Measurements from ENCODE around the gene RPS25.
A peak's percentile ranks its signal among the peaks of the same experiment; 100 is the strongest.
"Not testable (repeated sequence)": the region's sequence is repeated elsewhere in the genome, so short reads cannot be mapped to it uniquely, and the experiment has no call there.

RPS25 gene

DNA sequence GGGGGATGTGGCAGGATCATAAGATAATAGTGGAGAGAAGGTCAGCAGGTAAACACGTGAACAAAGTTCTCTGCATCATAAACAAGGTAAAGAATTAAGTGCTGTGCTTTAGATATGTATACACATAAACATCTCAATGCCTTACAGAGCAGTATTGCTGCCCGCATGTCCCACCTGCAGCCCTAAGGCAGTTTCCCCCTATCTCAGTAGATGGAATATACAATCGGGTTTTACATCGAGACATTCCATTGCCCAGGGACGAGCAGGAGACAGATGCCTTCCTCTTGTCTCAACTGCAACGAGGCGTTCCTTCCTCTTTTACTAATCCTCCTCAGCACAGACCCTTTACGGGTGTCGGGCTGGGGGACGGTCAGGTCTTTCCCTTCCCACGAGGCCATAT is 21.3 kb upstream of the RPS25 start:
- not testable (repeated sequence) for DNase-seq (ENCODE audit: low read depth)

GRCh38 chr11:119038884-119039283 is 20.7 kb upstream of the RPS25 start:
- DNase-seq (ENCODE audit: low read depth): no peak

- DNase-seq (ENCODE audit: low read depth): no peak
Measured at GRCh38 chr11:119034813-119035212, 16.7 kb upstream of the RPS25 start.

GRCh38 chr11:119033421-119033820 is 15.3 kb upstream of the RPS25 start:
- not testable (repeated sequence) for DNase-seq (ENCODE audit: low read depth)

DNA sequence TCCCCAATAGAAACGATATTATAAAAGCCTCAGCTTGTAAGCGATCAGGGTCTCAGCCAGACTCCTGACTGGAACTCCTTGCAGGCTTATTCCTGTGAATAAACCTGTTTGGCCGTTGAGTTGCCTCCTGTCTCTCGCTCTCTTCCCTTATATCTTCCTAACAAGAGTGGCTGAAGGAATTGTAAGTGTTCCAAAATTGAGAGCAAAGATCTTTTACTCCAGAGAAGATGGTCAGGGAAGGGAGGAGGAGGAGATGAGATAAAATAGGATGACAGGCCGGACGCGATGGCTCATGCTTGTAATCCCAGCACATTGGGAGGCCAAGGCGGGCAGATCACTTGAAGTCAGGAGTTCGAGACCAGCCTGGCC is 13.8 kb upstream of the RPS25 start:
- no peak for DNase-seq (ENCODE audit: low read depth)

GRCh38 chr11:119030329-119031047 is 12.3 kb upstream of the RPS25 start, which contains the start of gene SLC37A4:
TSS of gene SLC37A4 (minus strand) at chr11:119030877.
- peak; percentile 99 for DNase-seq (ENCODE audit: low read depth)

DNA sequence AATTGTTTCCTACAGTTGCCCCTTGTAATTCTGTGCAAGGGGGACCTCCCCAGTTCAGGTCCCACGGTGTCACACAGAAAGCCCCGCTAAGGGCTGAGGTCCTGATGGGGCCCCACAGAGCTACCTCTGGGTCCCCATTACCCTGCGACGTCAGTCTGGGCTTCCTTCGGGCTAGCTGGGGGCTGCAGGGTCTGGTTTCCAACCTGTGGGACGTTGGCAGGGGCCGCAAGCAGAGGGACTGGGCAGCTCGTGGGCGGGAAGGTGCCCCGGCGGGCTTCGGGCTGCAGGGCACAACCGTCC is 11.8 kb upstream of the RPS25 start:
- no peak for DNase-seq (ENCODE audit: low read depth)

GRCh38 chr11:119029340-119030028 is 11.3 kb upstream of the RPS25 start:
- no peak for DNase-seq (ENCODE audit: low read depth)

- no peak for DNase-seq (ENCODE audit: low read depth)
Measured at GRCh38 chr11:119029069-119029339, 10.9 kb upstream of the RPS25 start.

DNA sequence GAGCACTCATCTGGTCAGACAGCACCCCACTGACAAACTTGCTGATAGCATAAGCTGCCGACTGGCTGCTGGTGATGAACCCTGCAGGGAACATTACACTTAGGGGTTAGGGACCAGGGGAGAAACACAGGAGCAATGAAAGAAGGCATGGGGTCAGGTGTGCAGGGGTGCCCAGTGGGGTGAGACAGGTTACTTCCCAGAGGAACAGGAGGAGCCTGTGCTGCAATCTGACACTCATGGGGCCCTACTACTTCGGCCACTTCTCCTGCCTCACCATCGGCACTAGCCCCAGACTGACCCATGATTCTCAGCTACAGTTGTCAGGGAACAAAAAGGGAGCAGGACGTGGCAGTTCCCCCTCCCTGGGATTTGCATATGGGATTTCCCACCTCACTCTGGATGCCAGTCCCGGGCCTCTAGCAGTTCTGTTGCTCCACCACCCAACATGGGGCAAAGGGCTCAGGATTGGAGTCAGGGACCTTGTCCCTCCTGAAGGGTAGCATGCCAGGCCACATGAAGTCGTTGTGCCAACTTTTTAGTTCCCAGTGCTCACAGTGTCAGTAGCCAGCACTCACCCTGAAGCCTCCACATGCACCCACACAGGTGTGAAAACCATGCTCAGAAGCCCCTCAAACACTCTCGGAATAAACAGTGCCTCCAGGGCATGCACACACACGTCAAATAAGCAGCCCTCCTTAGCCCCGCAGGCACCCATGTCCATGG is 10.4 kb upstream of the RPS25 start:
- DNase-seq (ENCODE audit: low read depth): no peak

- DNase-seq (ENCODE audit: low read depth): no peak
Measured at GRCh38 chr11:119027561-119028345, 9.6 kb upstream of the RPS25 start.

DNA sequence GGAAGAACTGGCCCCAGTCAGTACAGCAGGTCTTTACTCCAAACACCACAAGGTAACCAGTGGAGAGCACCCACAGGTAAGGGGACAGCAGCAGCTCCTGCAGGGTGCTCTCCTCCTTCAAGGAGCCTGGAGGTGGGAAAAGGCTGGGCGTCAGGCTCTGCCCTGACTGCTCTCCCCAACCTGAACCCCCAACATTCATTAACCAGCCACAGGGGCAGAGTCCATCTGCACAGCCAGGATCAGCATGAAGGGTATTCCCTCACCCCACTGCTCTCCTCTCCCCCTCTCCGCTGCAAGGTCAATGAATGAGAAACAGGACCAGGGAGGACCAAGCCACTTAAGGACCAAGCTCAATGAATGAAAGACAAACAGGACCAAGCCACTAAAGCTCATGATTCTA is 8.8 kb upstream of the RPS25 start:
- DNase-seq (ENCODE audit: low read depth): no peak

- no peak for DNase-seq (ENCODE audit: low read depth)
Measured at GRCh38 chr11:119025978-119026766, 8.0 kb upstream of the RPS25 start.

DNA sequence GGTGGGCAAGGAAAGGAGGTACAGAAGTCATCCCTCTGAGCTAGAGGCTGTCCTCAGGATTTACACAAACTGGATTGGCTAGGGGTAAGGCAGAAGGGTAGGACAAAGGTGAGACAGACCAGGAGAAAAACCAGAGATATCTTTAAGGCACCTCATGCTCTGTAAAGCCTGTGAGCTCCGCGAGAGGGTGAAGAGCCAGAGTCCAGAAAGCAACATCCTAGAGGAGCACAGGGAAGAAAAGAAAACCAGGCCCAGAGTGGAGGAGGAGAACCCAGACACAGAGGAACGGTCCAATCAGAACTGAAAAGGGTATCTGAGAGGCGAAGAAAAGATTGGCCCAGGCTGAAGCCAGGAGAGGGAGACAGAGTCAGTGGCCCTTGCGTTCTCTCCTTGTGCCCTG is 7.4 kb upstream of the RPS25 start:
- DNase-seq (ENCODE audit: low read depth): no peak

DNA sequence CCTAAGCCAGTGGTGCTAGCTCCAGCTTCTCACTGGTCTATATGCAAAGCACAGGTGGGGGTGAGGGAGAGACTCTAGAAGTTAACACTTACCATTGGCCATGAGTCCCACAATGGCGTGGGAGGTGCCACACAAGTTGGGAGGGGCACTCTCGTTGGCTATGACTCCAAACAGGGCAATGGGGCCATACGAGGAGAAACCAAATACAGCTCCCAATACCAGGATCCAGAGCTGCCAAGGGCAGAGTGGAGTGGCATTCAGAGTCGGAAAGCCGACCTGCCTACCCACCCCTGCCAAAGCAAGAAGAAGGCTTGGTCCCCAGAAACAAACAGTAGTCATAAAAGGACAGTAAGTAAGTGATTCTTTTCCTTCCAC is 6.9 kb upstream of the RPS25 start:
- no peak for DNase-seq (ENCODE audit: low read depth)

DNA sequence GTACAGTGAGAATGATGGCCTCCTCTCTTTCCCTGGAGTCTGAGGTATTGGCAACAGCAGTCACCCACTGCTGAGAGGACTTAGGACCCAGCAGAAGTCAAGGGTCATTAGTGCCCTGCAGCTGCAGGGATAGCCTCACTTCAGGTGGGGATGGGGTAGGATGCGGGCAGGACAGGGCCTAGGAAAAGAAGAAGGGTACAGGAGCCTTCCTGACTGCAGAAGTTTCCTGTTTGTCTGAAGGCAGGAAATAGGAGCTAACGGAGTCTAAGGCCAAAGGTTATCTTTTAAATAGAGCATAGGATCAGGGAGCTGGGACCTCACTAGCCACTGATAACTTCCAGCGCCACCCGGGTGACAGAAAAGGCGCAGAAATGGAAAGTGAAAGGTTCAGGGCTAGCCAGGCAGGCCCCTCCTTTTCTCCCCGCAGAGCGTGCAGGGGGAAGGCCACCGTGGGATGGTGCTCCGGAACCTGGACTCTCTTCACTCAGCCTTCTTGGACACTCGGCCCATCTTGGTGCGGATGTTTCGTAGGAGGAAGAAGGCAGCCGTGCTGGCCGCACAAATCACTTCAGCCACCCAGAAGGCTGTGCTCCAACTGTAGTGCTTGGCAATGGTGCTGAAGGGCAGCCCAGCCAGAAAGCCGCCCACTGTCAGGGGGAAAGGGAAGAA is 6.4 kb upstream of the RPS25 start:
- no peak for DNase-seq (ENCODE audit: low read depth)

GRCh38 chr11:119023741-119024140 is 5.6 kb upstream of the RPS25 start:
- DNase-seq (ENCODE audit: low read depth): no peak

DNA sequence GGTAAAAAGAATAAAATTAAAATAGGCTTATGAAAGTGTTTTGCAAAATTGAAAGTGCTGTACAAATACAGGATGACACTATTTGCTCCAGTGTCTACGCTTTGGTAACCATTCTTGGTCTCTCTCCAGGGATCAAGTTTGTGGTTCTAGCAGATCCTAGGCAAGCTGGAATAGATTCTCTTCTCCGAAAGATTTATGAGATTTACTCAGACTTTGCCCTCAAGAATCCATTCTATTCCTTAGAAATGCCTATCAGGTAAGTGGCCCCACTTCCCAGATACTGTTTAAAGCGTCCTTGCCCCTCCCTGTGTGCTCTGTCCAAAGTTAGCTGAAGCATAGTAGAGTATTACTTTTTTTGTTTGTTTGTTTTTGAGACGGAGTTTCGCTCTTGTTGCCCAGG is 3.5 kb upstream of the RPS25 start:
- DNase-seq (ENCODE audit: low read depth): no peak

GRCh38 chr11:119019996-119020395 is 1.9 kb upstream of the RPS25 start:
- no peak for DNase-seq (ENCODE audit: low read depth)

DNA sequence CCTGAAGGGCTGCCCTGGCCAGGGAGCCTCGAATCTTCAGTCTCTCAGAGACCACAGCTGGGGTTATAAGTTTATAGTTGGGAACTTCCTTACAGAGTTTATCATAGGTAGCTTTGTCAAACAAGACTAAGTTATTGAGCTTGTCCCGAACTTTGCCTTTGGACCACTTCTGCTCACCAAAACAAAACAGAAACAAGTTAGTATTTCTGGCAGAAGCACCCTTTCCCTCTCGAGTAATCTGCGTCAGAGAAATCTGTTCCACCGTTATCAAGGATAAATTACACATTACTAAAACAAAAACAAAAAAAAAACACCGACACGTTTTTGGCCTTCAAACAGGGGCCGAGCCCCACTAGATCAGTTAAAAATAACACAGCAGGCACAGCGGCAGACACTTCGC is 766 bp downstream of the RPS25 start:
- DNase-seq (ENCODE audit: low read depth): not testable (repeated sequence)

DNA sequence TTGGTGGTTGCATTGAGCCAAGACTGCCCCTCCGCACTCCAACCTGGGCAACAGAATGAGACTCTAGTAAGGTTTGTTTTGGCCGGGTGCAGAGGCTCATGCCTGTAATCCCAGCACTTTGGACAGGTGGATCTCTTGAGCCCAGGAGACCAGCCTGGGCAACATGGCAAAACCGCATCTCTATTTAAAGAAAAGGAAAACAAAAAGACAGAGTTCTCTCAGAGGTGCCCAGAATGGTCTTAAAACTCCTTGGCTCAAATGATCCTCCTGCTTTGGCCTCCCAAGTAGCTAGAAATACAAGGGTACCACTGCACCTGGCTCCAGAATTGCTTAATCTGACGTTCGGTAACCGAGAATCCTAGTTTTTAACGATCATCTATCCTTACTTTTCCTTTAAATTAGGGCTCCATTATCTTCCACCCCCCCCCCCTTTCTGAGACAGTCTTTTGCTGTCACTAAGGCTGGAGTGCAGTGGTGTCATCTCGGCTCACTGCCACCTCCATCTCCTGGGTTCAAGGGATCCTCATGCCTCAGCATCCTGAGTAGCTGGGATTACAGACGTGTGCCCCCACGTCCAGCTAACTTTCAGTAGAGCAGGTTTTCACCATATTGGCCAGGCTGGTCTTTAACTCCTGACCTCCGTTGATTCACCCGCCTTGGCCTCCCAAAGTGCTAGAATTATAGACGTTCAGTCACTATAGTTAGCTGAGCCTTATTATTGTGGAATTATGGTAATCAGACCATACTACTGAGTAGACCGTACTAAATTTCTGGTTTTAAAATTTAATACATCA is 1.7 kb downstream of the RPS25 start:
- DNase-seq (ENCODE audit: low read depth): no peak

Measured in stimulated activated CD8-positive, alpha-beta memory T cell treated with anti-CD3 and anti-CD28 coated beads, Interleukin-4, amount 100 ng/mL, for 24 hours (primary cell).